Measurements from ENCODE around the gene HIVEP1. TPM values are rescaled to one million over a fixed set of nuclear protein-coding genes. Genes with fewer than 3 reads are reported as not detected.

The HIVEP1 gene
- total RNA-seq, 4 donors from 2014 or later, result 15.2 to 26.9 (median 17.6) TPM

DNA sequence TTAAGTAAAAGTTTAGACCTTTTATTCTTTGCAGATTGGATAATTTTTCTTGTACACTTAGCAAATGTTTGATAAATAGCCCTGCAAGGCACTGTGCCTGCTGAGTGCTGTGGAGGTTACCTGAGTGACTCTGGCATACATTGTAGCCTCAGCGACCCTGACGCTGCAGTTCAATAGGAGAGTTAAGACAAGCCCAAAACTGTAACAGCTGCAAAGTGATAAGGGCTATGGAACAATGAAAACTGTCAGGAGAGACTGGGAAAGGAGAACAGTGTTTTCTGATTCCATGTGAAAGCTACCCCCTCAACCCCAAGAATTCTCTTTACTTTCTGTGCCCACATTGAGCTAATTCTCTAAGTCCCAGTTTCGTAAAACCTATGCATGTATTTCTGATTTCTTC, 22.2 kb downstream of the HIVEP1 start:
- ATAC-seq, result no peak
- WGBS, 2 donors (ENCODE audit: low coverage in 1 of 2), result 72 to 73% methylated on average over 2 to 3 of the region's 3 CpGs
- H3K27me3 ChIP-seq, result no peaks in the 10 kb centered on the region
- H3K27ac ChIP-seq, result no peak overlapping the region
- peaks cover 0 to 12% (median 0%) of the 10 kb centered on the region in 3 donors for H3K9me3 ChIP-seq
- no peak overlapping the region for H3K4me3 ChIP-seq
- peaks cover 0 to 18% (median 4%) of the 10 kb centered on the region in 3 donors for H3K4me1 ChIP-seq
- TF ChIP-seq EP300 (IDR thresholded peaks at IDR 0.05), result no peak
- H3K36me3 ChIP-seq, result no peaks in the 10 kb centered on the region

DNA sequence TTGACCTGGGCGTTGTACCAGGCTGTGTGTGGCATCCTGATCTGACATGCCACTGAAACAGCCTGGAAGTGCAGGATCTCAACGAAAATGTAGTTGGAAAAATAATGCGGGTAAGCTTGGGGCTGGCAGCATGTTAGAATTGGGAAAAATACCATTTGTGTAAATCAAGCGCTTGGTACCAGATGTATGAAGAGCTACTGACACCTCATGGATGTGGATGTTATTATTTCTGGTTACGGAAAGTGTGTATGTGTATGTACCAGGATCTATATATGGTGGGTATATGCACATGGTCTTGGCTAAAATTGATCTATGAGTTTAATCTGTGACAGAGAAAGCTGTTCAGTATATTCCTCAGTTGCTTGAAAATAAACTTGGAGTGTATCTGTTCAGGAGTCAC, 22.7 kb downstream of the HIVEP1 start:
- WGBS, 2 donors (ENCODE audit: low coverage in 1 of 2), result 80 to 81% methylated on average over 5 of the region's 5 CpGs

GRCh38 chr6:12036766-12037165, 24.7 kb downstream of the HIVEP1 start:
- no peak overlapping the region for H3K27ac ChIP-seq
- ATAC-seq, result no peak
- H3K4me3 ChIP-seq, result no peak overlapping the region
- H3K9me3 ChIP-seq, result no peaks in the 10 kb centered on the region
- H3K36me3 ChIP-seq, result no peaks in the 10 kb centered on the region
- WGBS, 2 donors (ENCODE audit: low coverage in 1 of 2), result 91 to 93% methylated on average over 3 to 8 of the region's 8 CpGs
- TF ChIP-seq POLR2A (IDR thresholded peaks at IDR 0.05) (no peak), EP300 (IDR thresholded peaks at IDR 0.05) (no peak), POLR2AphosphoS5 (IDR thresholded peaks at IDR 0.05) (no peak)
- TF ChIP-seq, protein P1, sequence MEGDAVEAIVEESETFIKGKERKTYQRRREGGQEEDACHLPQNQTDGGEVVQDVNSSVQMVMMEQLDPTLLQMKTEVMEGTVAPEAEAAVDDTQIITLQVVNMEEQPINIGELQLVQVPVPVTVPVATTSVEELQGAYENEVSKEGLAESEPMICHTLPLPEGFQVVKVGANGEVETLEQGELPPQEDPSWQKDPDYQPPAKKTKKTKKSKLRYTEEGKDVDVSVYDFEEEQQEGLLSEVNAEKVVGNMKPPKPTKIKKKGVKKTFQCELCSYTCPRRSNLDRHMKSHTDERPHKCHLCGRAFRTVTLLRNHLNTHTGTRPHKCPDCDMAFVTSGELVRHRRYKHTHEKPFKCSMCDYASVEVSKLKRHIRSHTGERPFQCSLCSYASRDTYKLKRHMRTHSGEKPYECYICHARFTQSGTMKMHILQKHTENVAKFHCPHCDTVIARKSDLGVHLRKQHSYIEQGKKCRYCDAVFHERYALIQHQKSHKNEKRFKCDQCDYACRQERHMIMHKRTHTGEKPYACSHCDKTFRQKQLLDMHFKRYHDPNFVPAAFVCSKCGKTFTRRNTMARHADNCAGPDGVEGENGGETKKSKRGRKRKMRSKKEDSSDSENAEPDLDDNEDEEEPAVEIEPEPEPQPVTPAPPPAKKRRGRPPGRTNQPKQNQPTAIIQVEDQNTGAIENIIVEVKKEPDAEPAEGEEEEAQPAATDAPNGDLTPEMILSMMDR (IDR thresholded peaks at IDR 0.05), result no peak
- H3K27me3 ChIP-seq, result no peaks in the 10 kb centered on the region
- H3K4me1 ChIP-seq, result peaks cover 0 to 18% (median 4%) of the 10 kb centered on the region in 3 donors

More for the DNA sequence above, 22.7 kb downstream of the HIVEP1 start:
- Histone ChIP-seq H3K9me3 (peaks cover 0 to 7% (median 0%) of the 10 kb centered on the region in 3 donors), H3K27me3 (no peaks in the 10 kb centered on the region), H3K4me3 (no peak overlapping the region), H3K36me3 (no peaks in the 10 kb centered on the region), H3K27ac (no peak overlapping the region), H3K4me1 (peaks cover 0 to 18% (median 4%) of the 10 kb centered on the region in 3 donors)
- ATAC-seq, result no peak
- TF ChIP-seq EP300 (IDR thresholded peaks at IDR 0.05), result no peak

GRCh38 chr6:12037798-12038197, 25.7 kb downstream of the HIVEP1 start:
- ATAC-seq, result no peak
- Histone ChIP-seq H3K9me3 (no peaks in the 10 kb centered on the region), H3K27ac (no peak overlapping the region), H3K27me3 (no peaks in the 10 kb centered on the region), H3K36me3 (no peaks in the 10 kb centered on the region), H3K4me3 (no peak overlapping the region), H3K4me1 (peaks cover 0 to 18% (median 4%) of the 10 kb centered on the region in 3 donors)
- TF ChIP-seq EP300 (IDR thresholded peaks at IDR 0.05) (no peak), POLR2AphosphoS5 (IDR thresholded peaks at IDR 0.05) (no peak), POLR2A (IDR thresholded peaks at IDR 0.05) (no peak)
- TF ChIP-seq, protein P1 (IDR thresholded peaks at IDR 0.05), result no peak
- WGBS, 2 donors (ENCODE audit: low coverage in 1 of 2), result 76 to 79% methylated on average over 5 of the region's 6 CpGs

GRCh38 chr6:12039540-12040459, 27.7 kb downstream of the HIVEP1 start:
- TF ChIP-seq EP300 (IDR thresholded peaks at IDR 0.05) (no peak), POLR2AphosphoS5 (IDR thresholded peaks at IDR 0.05) (no peak), POLR2A (IDR thresholded peaks at IDR 0.05) (no peak)
- TF ChIP-seq, protein P1 (IDR thresholded peaks at IDR 0.05), result no peak
- H3K27ac ChIP-seq, result no peak overlapping the region
- no peak for ATAC-seq
- peaks cover 0 to 7% (median 6%) of the 10 kb centered on the region in 3 donors for H3K4me1 ChIP-seq
- 87 to 88% methylated on average over 7 of the region's 12 CpGs for WGBS, 2 donors (ENCODE audit: low coverage in 1 of 2)
- H3K9me3 ChIP-seq, result no peaks in the 10 kb centered on the region
- H3K36me3 ChIP-seq, result no peaks in the 10 kb centered on the region
- no peak overlapping the region for H3K4me3 ChIP-seq
- no peaks in the 10 kb centered on the region for H3K27me3 ChIP-seq

DNA sequence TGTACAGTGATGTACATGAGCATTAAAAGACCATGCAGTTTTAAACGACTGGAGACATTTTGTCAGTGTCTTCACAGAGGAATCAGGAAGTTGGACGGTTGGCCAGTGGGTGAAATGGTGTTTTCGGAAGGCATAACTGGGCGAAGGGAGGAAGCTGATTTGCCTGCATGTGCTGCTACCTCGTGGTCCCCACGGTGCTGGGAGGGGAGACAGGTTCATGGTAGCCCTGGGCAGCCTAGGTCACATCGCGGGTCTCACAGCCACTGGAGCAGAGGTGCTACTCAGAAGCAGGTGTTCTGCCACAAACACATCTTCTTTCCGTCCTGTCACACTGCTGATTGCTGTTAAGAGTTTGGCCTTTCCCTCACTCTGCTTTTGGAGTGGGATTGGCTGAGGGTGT, 35.2 kb downstream of the HIVEP1 start:
- Histone ChIP-seq H3K9me3 (no peaks in the 10 kb centered on the region), H3K4me1 (peaks cover 0 to 24% (median 9%) of the 10 kb centered on the region in 3 donors), H3K27ac (no peak overlapping the region), H3K4me3 (no peak overlapping the region), H3K36me3 (no peaks in the 10 kb centered on the region), H3K27me3 (no peaks in the 10 kb centered on the region)
- TF ChIP-seq POLR2AphosphoS5 (IDR thresholded peaks at IDR 0.05) (no peak), EP300 (IDR thresholded peaks at IDR 0.05) (no peak), POLR2A (IDR thresholded peaks at IDR 0.05) (no peak)
- TF ChIP-seq, protein P1 (IDR thresholded peaks at IDR 0.05), result no peak
- WGBS, 2 donors (ENCODE audit: low coverage in 1 of 2), result 77 to 88% methylated on average over 5 to 6 of the region's 9 CpGs
- no peak for ATAC-seq
